HL-60 (cell line): ENCODE measurements around the gene POU2F3.

ENCODE experiments used
- DNase-seq, 2 experiments: peaks; one replicate each; pipeline ENCODE4 v3.0.0-alpha.2; 2010 to 2020; ENCODE audit warnings: low read depth in 1 of 2, low spot score in 1 of 2
- H3K27ac ChIP-seq: fragments of 250-450 bp; sonication (Bioruptor Pico); replicated peaks from 2 replicates; pipeline ENCODE4 v1.5.1; 2020; ENCODE audit warnings: mild to moderate bottlenecking, moderate library complexity
- H3K27me3 ChIP-seq: fragments of 250-450 bp; sonication (Bioruptor Pico); 2 replicates; pipeline ENCODE4 v1.5.1; 2021; ENCODE audit warnings: mild to moderate bottlenecking, moderate library complexity; ENCODE audit not compliant: insufficient read depth, poor library complexity, severe bottlenecking
- H3K4me3 ChIP-seq: replicated peaks from 2 replicates; pipeline ENCODE4 v1.5.1; 2011; ENCODE audit warnings: mild to moderate bottlenecking, control low read depth, low read length; ENCODE audit not compliant: insufficient read depth
- GABPA ChIP-seq: IDR thresholded peaks from 2 replicates; pipeline ENCODE4 v1.6.1; 2012; ENCODE audit warnings: low read depth
- POLR2AphosphoS5 ChIP-seq: IDR thresholded peaks from 2 replicates; pipeline ENCODE4 v1.6.1; 2012; ENCODE audit warnings: low read depth
- SPI1 ChIP-seq: IDR thresholded peaks from 2 replicates; pipeline ENCODE4 v1.6.1; 2012; ENCODE audit warnings: low read depth, mild to moderate bottlenecking, borderline replicate concordance
- TF ChIP-seq, protein P1 (sequence below): IDR thresholded peaks from one replicate; pipeline ENCODE4 v1.5.1; 2011; ENCODE audit warnings: low read length, control low read depth, inconsistent platforms; ENCODE audit not compliant: insufficient read depth
- TF ChIP-seq, protein P2 (sequence below): IDR thresholded peaks from 2 replicates; pipeline ENCODE4 v1.6.1; 2012; ENCODE audit warnings: low read depth; ENCODE audit not compliant: insufficient replicate concordance

POU2F3 gene

DNA sequence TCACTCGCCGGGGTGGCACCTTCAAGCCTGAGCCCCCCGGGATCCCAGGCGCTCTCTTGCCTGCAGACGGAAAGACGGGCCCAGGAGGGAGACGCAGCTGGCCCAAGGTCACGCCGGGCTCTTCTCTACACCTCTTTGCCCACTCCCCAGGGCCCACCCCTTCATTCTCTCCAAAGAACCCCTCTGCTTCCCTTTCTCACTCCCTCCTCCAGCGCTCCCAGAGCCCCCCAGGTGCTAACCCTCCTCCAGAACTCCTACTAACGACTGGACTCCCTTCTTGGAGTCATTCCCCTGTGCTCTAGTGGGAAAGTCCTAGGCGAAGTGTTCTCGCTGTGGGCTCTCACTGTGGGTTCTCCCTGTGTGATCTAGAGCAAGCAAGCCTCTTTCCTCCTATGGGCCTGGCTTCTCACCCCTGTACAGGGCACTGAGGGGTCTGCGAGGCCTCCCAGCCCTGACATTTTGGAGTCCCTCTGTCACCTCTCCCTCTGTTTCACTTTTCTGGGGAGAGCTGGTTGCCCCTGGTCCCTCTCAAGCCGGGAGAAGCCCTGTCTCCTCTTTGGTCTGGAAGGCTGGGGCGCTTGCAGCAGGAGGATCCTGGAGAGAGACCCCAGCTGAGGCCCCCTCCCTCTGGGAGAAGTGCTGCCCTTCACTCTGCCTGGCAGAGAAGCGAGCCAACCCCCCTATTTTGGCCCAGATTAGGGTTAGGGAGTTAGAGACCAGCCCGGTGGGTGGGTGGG, 28.2 kb upstream of the POU2F3 start:
- no peak for TF ChIP-seq POLR2AphosphoS5
- TF ChIP-seq GABPA, result no peak
- TF ChIP-seq, protein P1, sequence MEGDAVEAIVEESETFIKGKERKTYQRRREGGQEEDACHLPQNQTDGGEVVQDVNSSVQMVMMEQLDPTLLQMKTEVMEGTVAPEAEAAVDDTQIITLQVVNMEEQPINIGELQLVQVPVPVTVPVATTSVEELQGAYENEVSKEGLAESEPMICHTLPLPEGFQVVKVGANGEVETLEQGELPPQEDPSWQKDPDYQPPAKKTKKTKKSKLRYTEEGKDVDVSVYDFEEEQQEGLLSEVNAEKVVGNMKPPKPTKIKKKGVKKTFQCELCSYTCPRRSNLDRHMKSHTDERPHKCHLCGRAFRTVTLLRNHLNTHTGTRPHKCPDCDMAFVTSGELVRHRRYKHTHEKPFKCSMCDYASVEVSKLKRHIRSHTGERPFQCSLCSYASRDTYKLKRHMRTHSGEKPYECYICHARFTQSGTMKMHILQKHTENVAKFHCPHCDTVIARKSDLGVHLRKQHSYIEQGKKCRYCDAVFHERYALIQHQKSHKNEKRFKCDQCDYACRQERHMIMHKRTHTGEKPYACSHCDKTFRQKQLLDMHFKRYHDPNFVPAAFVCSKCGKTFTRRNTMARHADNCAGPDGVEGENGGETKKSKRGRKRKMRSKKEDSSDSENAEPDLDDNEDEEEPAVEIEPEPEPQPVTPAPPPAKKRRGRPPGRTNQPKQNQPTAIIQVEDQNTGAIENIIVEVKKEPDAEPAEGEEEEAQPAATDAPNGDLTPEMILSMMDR, result no peak
- TF ChIP-seq, protein P2, sequence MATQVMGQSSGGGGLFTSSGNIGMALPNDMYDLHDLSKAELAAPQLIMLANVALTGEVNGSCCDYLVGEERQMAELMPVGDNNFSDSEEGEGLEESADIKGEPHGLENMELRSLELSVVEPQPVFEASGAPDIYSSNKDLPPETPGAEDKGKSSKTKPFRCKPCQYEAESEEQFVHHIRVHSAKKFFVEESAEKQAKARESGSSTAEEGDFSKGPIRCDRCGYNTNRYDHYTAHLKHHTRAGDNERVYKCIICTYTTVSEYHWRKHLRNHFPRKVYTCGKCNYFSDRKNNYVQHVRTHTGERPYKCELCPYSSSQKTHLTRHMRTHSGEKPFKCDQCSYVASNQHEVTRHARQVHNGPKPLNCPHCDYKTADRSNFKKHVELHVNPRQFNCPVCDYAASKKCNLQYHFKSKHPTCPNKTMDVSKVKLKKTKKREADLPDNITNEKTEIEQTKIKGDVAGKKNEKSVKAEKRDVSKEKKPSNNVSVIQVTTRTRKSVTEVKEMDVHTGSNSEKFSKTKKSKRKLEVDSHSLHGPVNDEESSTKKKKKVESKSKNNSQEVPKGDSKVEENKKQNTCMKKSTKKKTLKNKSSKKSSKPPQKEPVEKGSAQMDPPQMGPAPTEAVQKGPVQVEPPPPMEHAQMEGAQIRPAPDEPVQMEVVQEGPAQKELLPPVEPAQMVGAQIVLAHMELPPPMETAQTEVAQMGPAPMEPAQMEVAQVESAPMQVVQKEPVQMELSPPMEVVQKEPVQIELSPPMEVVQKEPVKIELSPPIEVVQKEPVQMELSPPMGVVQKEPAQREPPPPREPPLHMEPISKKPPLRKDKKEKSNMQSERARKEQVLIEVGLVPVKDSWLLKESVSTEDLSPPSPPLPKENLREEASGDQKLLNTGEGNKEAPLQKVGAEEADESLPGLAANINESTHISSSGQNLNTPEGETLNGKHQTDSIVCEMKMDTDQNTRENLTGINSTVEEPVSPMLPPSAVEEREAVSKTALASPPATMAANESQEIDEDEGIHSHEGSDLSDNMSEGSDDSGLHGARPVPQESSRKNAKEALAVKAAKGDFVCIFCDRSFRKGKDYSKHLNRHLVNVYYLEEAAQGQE, result no peak
- TF ChIP-seq SPI1, result no peak
- H3K27ac ChIP-seq, result peak overlapping the region; percentile 45
- peak overlapping the region; percentile 57 for H3K4me3 ChIP-seq
- no peak for DNase-seq
- H3K27me3 ChIP-seq, result no peaks in the 10 kb centered on the region

DNA sequence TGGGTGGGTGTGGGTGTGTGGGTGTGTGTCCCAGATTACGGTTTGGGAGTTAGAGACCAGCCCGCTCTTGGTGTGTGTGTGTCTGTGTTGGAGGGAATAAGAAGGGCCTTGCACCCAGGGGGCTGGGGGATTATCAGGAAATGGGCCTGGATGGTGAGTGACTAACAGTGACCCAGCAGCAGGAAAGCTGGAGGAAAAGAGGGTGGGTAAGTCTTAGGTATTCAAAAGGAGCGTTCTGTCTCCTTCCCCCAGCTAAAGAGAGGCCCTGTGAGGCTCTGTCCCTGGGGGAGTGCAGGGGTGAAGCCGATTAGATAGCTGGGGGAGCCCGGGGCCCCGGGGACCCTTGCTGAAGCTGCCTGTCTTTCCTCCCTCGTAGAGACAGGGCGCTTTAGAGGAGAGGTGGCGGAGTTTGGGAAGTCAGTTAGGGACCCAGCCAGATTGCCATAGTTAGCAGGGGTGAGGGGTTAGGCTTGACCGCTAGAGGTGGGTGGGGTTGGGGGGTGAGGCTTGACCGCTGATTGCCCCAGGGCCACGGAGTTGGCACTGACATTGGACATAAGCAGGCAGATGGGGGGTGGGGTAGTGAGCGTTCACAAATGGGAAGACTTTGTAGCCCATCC, 27.6 kb upstream of the POU2F3 start:
- H3K4me3 ChIP-seq, result no peak overlapping the region
- no peak overlapping the region for H3K27ac ChIP-seq
- TF ChIP-seq, protein P2, result no peak
- TF ChIP-seq, protein P1, result no peak
- no peak for TF ChIP-seq SPI1
- no peak for TF ChIP-seq POLR2AphosphoS5
- no peak for TF ChIP-seq GABPA
- H3K27me3 ChIP-seq, result no peaks in the 10 kb centered on the region
- no peak for DNase-seq

DNA sequence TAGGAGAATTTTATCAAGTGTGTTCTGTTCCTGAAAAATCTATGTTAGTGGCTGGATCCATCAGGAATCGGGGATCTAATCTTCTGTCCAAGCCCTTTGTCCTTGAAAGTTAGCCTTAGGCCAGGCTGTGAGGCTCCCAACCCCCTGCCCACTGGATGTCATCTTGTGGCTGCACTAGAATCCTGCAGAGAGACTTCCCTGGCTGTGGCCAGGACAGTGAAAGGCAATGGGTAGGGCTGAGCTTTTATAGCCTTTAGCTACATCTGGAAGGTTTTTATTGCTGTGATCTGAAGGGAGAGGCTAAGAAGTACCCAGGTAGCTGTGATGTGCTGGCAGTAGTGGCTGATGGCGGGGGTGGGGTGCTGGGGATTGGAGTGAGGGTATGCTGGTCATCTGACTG, 27.0 kb upstream of the POU2F3 start:
- TF ChIP-seq GABPA (no peak), SPI1 (no peak)
- TF ChIP-seq, protein P2, result no peak
- TF ChIP-seq, protein P1, result no peak
- no peak overlapping the region for H3K27ac ChIP-seq
- no peak for DNase-seq
- H3K4me3 ChIP-seq, result no peak overlapping the region
- no peaks in the 10 kb centered on the region for H3K27me3 ChIP-seq
